Transverse colon (tissue), 4 donors: Measurements from ENCODE around the gene LTK. TPM values are rescaled to one million over a fixed set of nuclear protein-coding genes. Genes with fewer than 3 reads are reported as not detected.

Experiments
- DNase-seq: peaks from one replicate; pipeline ENCODE4 v3.0.0-alpha.2; 2019
- H3K27ac ChIP-seq, 4 donors: fragments of 200-600 bp; sonication (generic); 2 replicates each; pipeline ENCODE4 v1.5.1; 2016 to 2018; ENCODE audit warnings: inconsistent platforms in 4 of 4
- H3K27me3 ChIP-seq: fragments of 200-600 bp; sonication (generic); 2 replicates; pipeline ENCODE4 v1.5.1; 2017; ENCODE audit warnings: inconsistent platforms
- H3K36me3 ChIP-seq, 4 donors: fragments of 200-600 bp; sonication (generic); 2 replicates each; pipeline ENCODE4 v1.5.1; 2017 to 2019; ENCODE audit warnings: inconsistent platforms in 4 of 4
- H3K4me1 ChIP-seq, 4 donors: fragments of 200-600 bp; sonication (generic); 2 replicates each; pipeline ENCODE4 v1.5.1; 2017 to 2020; ENCODE audit warnings: inconsistent platforms in 4 of 4
- H3K4me3 ChIP-seq, 4 donors: fragments of 200-600 bp; sonication (generic); 1 replicate in 1 of 4; 2 replicates in 3 of 4; pipeline versions ENCODE4 v1.5.1 to v1.6.1; 2017 to 2019; ENCODE audit warnings: inconsistent platforms in 4 of 4
- H3K9me3 ChIP-seq, 2 donors: fragments of 200-600 bp; sonication (generic); 2 replicates each; pipeline ENCODE4 v1.5.1; 2017 to 2019; ENCODE audit warnings: inconsistent platforms in 2 of 2
- EP300 ChIP-seq: sonication (generic); formaldehyde crosslinking; IDR thresholded peaks from one replicate; pipeline ENCODE4 v1.6.1; 2017; ENCODE audit warnings: antibody characterized with exemption, low read depth
- POLR2A ChIP-seq: fragments of 450-650 bp; IDR thresholded peaks from one replicate; pipeline ENCODE4 v1.6.1; 2016; ENCODE audit warnings: antibody characterized with exemption, mild to moderate bottlenecking, moderate library complexity
- POLR2AphosphoS5 ChIP-seq, 3 donors: sonication (generic); formaldehyde crosslinking; IDR thresholded peaks; one replicate each; pipeline ENCODE4 v1.6.1; 2016; ENCODE audit warnings: antibody characterized with exemption in 3 of 3
- WGBS, 2 donors: methylation state at CpG; one replicate each; pipeline ENCODE4 v1.1.5; 2018; ENCODE audit warnings: low coverage in 1 of 2; 5-methylcytosine and 5-hydroxymethylcytosine counted together
- in situ Hi-C, 4 donors: fragments of 200-750 bp; cut with MboI; loops; one replicate each; pipeline versions ENCODE4 v1.15.0 to v1.15.1; 2017; ENCODE audit warnings: low sequenced_read_pairs in 3 of 4, low pct_ligation_motif_present in 1 of 4, low pct_unique_long_range_greater_than_20kb in 1 of 4
- intact Hi-C: fragments of 100-400 bp; cut with DNase I; formaldehyde crosslinking; loops from one replicate; pipeline ENCODE4 v1.15.1; 2023; ENCODE audit warnings: low total_unique reads
- total RNA-seq, 4 donors: library from RNA; depleted of rRNA; stranded (reverse); fragments of >200 nt; gene quantifications; one replicate each; pipeline ENCODE4 v1.1.0, GENCODE V29; 2016
- TF ChIP-seq, protein P1 (sequence below), 5 experiments: fragments of 200-600 bp in 3 of 5; fragments of 450-650 bp in 2 of 5; sonication (generic) in 3 of 5; IDR thresholded peaks; 1 replicate in 2 of 5; 2 replicates in 3 of 5; pipeline ENCODE4 v1.5.1; 2016 to 2017; ENCODE audit warnings: antibody characterized with exemption in 5 of 5, inconsistent platforms in 3 of 5, mild to moderate bottlenecking in 2 of 5, moderate library complexity in 1 of 5

Gene LTK
- total RNA-seq, 4 donors from 2014 or later: 0.40 to 15.0 (median 11.6) TPM

GRCh38 chr15:41561104-41561776, 47.6 kb upstream of the LTK start:
- Histone ChIP-seq H3K9me3 (no peaks in the 10 kb centered on the region), H3K4me3 (no peak overlapping the region), H3K36me3 (no peaks in the 10 kb centered on the region), H3K27ac (peak overlapping the region in 1 of 4 donors; percentile 41), H3K4me1 (peaks cover 0 to 24% (median 15%) of the 10 kb centered on the region in 4 donors), H3K27me3 (peaks cover 7% of the 10 kb centered on the region)
- DNase-seq: no peak
- 96 to 100% methylated on average over 1 to 15 of the region's 16 CpGs for WGBS, 2 donors
- TF ChIP-seq, protein P1, sequence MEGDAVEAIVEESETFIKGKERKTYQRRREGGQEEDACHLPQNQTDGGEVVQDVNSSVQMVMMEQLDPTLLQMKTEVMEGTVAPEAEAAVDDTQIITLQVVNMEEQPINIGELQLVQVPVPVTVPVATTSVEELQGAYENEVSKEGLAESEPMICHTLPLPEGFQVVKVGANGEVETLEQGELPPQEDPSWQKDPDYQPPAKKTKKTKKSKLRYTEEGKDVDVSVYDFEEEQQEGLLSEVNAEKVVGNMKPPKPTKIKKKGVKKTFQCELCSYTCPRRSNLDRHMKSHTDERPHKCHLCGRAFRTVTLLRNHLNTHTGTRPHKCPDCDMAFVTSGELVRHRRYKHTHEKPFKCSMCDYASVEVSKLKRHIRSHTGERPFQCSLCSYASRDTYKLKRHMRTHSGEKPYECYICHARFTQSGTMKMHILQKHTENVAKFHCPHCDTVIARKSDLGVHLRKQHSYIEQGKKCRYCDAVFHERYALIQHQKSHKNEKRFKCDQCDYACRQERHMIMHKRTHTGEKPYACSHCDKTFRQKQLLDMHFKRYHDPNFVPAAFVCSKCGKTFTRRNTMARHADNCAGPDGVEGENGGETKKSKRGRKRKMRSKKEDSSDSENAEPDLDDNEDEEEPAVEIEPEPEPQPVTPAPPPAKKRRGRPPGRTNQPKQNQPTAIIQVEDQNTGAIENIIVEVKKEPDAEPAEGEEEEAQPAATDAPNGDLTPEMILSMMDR (IDR thresholded peaks at IDR 0.05): no peak
- no peak for TF ChIP-seq POLR2A
- no peak for TF ChIP-seq POLR2AphosphoS5 (IDR thresholded peaks at IDR 0.05)
- no peak for TF ChIP-seq EP300
- intact Hi-C loops (no loop called here), in situ Hi-C loops (no loop called here)

DNA sequence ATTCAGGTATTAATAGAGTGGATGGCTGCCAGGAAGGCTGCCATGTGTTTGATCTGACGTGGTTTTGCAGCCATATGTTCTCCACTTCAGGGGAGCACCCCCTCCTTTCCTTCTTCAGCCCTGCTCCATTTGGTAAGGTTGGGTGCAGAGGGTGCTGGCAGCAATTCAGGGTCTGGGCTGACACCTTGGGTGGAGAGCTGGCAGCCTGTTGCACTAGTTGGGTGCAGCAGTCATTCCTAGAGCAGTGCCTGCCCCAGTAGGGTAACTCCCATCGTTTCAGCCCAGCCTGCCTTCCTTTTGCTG, 46.9 kb upstream of the LTK start:
- Histone ChIP-seq H3K9me3 (no peaks in the 10 kb centered on the region), H3K27ac (no peak overlapping the region), H3K4me1 (peaks cover 0 to 24% (median 15%) of the 10 kb centered on the region in 4 donors), H3K27me3 (peaks cover 7% of the 10 kb centered on the region), H3K36me3 (no peaks in the 10 kb centered on the region), H3K4me3 (no peak overlapping the region)
- no peak for TF ChIP-seq POLR2AphosphoS5 (IDR thresholded peaks at IDR 0.05)
- TF ChIP-seq, protein P1 (IDR thresholded peaks at IDR 0.05): no peak
- no peak for TF ChIP-seq EP300
- TF ChIP-seq POLR2A: no peak
- intact Hi-C loops: no loop called here
- 20 to 41% methylated on average over 1 to 2 of the region's 2 CpGs for WGBS, 2 donors
- DNase-seq: no peak
- in situ Hi-C loops: no loop called here

DNA sequence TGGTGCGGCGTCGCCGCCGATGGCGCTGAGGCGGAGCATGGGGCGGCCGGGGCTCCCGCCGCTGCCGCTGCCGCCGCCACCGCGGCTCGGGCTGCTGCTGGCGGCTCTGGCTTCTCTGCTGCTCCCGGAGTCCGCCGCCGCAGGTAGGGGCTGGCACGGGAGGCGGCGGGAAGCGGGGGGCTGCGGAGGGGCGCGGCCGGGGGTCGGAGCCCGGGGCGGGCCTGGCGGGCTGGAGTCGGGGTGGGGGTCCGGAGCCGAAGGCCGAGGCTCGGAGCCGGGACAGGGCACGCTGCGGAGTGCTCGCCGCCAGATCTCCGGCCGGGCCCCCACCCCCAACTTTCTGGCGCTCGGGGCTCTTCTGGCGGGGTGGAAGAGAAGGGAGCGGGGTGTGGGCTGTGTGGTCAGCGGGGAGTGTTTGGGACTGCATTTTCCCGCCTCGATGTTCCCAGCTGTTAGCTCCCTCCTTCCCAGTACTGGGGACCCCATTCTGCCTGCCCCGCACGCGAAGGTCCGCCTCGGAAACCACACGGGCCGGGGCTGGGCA, 45.7 kb upstream of the LTK start:
- TF ChIP-seq, protein P1 (IDR thresholded peaks at IDR 0.05): no peak
- TF ChIP-seq EP300 (no peak), POLR2AphosphoS5 (IDR thresholded peaks at IDR 0.05) (no peak), POLR2A (no peak)
- Histone ChIP-seq H3K4me1 (peaks cover 0 to 24% (median 15%) of the 10 kb centered on the region in 4 donors), H3K4me3 (peak overlapping the region; percentile 58 to 69 (median 65)), H3K27me3 (peaks cover 7% of the 10 kb centered on the region), H3K27ac (peak overlapping the region in 2 of 4 donors; percentile 33 to 42), H3K9me3 (no peaks in the 10 kb centered on the region), H3K36me3 (no peaks in the 10 kb centered on the region)
- in situ Hi-C loops (no loop called here), intact Hi-C loops (no loop called here)
- 0% methylated on average over 34 of the region's 60 CpGs; no CpG with 5 or more reads in 1 of the 2 donors for WGBS, 2 donors
- DNase-seq: no peak

DNA sequence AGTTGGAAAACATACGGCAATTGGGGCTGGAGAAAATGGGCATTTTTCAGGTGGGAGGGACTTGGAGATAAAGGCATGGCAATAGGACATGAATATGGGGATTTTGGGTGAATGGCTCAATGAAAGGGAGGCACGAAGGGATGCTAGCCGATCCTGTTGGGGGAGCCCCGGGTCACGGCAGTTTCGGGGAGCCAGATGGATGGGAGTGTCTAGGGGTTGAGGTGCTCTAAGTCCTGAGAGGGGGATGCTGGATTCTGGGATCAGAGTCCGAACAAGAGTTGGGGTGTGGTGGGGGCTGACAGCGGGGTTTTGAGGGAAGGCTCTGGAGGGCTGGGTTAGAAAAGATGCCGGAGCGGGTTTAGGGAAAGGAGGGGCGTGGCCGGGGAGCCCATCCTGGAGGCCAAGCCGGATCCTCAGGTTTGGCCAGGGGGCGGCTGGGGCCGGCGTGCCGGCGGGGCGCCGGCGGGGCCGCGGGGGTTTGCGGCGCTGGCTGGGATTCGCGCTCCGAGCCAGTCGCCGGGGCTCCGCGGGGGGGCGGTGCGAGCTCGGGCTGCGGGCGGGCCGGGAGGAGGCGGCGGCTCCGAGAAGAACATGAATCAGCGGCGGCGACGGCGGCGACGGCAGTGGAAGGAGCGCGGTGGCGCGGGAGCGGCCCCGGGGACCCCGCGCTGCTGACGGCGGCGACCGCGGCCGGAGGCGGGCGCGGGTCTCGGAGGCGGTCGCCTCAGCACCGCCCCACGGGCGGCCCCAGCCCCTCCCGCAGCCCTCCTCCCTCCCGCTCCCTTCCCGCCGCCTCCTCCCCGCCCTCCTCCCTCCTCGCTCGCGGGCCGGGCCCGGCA, 45.0 kb upstream of the LTK start, which contains the start of gene TYRO3:
TSS of gene TYRO3 (plus strand) at position 813 of the 839 bp plus-strand sequence. CDS start 46 bp downstream, outside the sequence.
- intact Hi-C loops: no loop called here
- 2 to 9% methylated on average over 9 to 66 of the region's 81 CpGs for WGBS, 2 donors

More for the DNA sequence above, 45.0 kb upstream of the LTK start, which contains the start of gene TYRO3:
- peaks cover 0 to 24% (median 15%) of the 10 kb centered on the region in 4 donors for H3K4me1 ChIP-seq
- in situ Hi-C loops: no loop called here
- peak within 1 kb of the TSS; percentile 58 to 69 (median 65) for H3K4me3 ChIP-seq
- H3K27me3 ChIP-seq: peaks cover 7% of the 10 kb centered on the region
- H3K27ac ChIP-seq: peak within 1 kb of the TSS in 2 of 4 donors; percentile 33 to 42
- no peaks in the 10 kb centered on the region for H3K9me3 ChIP-seq
- TF ChIP-seq, protein P1 (IDR thresholded peaks at IDR 0.05): no peak
- TF ChIP-seq POLR2AphosphoS5 (IDR thresholded peaks at IDR 0.05) (no peak), EP300 (no peak), POLR2A (no peak)
- no peaks in the 10 kb centered on the region for H3K36me3 ChIP-seq
- peak; percentile 66 for DNase-seq
